Effector CD8-positive, alpha-beta T cell (primary cell): ENCODE data around the gene PRICKLE2.
"Not testable (repeated sequence)": the region's sequence is repeated elsewhere in the genome, so short reads cannot be mapped to it uniquely, and the experiment has no call there.

Experiments
- DNase-seq: peaks from one replicate; lab custom pipeline; 2025; lab: John Stamatoyannopoulos, UW

Gene PRICKLE2

DNA sequence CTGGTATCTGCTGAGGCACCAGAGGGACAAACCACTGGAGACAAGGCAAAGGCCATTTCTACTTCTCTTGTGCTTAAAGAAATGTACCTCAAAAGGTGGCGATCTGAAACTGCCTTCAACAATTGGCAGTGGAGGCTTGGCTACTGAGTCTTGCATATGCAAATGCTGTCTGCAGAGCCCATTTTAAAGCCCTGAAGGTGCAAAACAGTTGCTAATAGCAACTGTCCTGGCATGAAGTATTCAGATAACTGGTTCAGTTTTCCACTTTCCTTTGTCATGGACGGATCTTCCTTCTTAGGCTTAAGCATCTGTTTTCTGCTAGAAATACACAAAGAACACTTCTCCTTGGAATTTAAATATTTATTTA is 130.6 kb downstream of the PRICKLE2 start:
- no peak for DNase-seq

DNA sequence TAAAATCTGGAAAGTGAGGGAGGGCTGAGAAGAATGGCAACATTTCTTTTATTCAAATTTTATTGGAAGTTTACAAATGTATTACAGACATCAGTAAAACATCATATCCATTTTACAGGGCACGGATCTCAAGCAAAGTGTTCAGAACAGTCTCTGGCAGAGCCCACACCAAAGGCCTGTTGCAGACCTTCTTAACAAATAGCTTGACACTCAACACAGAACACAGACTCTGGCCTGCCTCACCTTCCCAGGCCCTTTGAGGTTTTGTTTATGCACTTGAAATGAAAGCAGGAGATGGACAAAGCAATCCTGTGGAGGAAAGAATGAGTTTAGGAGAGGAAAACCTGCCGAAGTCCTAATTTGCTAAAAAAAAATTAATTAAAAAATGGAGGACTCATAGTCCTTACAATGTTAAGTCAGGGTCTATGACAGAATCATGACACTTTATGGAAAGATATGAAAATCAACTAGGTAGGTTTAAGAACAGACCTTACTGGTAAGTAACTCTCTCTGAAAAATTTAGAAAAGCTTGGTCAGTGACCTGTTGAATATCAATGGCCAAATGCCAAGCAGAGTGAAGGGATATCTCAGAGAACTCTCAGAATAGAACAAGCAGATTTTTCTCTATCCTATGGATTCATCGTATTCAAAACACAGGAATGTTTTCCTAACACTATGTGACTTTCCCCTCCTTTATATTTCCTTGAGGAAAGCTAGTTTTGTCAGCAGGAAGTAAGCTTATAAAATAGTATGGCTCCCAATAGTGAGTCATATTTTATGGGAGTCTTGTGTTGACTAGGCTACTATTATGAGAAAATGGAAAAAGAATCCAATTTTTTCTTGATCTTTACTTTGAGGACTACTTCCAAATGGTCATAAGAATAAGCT is 131.2 kb downstream of the PRICKLE2 start:
- DNase-seq: no peak

DNA sequence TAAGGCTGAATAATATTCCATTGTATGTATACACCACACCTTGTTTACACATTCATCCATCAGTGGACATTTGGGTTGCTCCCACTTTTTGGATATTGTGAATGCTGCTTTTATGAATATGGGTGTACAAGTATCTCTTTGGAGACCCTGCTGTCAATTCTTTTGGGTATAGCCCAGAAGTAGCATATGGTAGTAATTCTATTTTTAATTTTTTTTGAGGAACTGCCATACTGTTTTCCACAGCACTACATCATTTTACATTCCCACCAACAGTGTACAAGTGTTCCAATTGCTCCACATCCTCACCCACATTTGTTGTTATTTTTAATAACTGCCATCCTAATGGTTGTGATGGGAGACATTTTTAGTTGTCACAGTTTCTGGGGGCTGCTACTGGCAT is 132.1 kb downstream of the PRICKLE2 start:
- no peak for DNase-seq

- DNase-seq: no peak
Observed at GRCh38 chr3:64091501-64091900, 133.8 kb downstream of the PRICKLE2 start.

- not testable (repeated sequence) for DNase-seq
Observed at GRCh38 chr3:64089386-64089785, 135.9 kb downstream of the PRICKLE2 start.

- DNase-seq: no peak
Observed at GRCh38 chr3:64088408-64089205, 136.7 kb downstream of the PRICKLE2 start.

- DNase-seq: no peak
Observed at GRCh38 chr3:64086479-64087252, 138.6 kb downstream of the PRICKLE2 start.

DNA sequence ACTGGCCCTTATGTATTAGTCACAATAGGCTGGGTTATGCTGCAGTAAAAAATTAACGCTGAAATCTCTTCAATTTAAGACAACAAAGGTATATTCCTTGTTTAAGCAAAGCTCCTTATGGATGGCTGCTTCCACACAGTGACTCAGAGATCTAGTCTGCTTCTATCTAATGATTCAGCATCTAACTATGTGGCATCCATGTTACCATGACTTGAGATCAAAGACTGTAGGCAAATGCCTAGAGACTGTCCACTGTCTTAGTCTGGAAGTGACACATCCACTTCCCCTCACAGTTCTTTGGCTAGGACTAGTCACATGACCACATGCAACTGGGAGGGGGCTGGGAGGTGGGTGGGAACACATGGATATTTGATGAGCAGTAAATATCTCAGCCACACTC is 140.6 kb downstream of the PRICKLE2 start:
- DNase-seq: no peak

- DNase-seq: no peak
Observed at GRCh38 chr3:64083575-64083974, 141.7 kb downstream of the PRICKLE2 start.

- DNase-seq: no peak
Observed at GRCh38 chr3:64082961-64083541, 142.2 kb downstream of the PRICKLE2 start.

DNA sequence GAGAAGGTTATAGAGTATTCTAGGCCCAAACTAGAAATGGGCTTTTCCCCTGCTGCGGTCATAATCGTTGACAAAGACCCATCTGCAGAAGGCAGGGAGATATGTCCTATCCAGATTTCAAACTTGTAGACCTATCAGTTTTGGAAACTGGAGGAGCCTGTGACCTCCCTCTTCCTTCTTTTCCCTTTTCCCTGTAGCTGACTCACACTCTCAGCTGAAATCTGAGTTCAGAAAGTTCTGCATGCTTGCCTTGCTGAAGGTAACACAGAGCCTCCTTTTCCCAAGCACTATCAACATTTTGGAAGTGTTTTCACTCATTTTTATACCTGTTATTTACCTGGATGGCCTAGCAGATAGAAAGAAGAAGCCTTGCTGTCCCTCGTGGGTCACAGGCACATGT is 142.9 kb downstream of the PRICKLE2 start:
- DNase-seq: no peak

DNA sequence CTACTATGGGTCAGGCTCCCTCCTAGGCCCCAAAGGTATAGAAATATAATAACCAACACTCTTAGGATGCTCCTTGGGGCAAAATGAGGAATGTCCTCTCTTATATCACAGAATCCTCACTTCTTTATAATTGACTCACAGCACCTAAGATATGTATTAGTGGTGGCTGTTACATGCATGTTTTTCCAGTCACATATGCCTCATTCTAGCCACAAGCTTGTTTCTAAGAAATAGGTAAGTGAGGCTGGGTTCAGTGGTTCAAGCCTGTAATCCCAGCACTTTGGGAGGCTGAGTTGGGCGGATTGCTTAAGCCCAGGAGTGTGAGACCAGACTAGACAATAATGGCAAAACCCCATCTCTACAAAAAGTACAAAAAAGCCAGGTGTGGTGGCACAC is 144.0 kb downstream of the PRICKLE2 start:
- no peak for DNase-seq

DNA sequence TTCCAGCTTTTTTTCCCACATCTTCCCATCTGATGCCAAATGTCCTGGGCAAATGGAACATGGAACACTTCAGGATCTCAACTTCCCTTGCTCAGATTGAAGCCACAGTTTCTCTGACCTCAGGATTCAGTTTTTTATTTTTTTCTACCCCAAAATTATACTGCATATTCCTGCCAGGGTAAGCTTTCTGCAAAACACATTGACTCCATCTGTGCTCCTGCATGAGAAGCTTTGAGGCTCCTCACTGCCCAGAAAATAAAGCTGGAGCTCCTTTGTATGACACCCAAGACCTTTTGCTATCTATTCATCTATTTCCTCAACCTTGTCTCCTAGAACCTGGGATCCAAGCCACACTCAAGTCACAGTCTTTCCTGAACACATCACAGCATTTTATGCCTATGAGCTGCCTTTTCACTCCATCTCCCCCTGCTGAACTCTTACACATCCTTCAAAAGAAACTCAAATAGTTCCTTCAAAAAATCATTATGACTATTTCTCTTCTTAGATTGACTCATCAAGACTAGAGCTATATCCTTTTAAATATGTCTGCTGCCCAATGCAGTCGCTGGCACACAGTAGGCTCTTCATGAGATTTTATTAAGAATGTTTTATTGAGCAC is 144.5 kb downstream of the PRICKLE2 start:
- DNase-seq: no peak

DNA sequence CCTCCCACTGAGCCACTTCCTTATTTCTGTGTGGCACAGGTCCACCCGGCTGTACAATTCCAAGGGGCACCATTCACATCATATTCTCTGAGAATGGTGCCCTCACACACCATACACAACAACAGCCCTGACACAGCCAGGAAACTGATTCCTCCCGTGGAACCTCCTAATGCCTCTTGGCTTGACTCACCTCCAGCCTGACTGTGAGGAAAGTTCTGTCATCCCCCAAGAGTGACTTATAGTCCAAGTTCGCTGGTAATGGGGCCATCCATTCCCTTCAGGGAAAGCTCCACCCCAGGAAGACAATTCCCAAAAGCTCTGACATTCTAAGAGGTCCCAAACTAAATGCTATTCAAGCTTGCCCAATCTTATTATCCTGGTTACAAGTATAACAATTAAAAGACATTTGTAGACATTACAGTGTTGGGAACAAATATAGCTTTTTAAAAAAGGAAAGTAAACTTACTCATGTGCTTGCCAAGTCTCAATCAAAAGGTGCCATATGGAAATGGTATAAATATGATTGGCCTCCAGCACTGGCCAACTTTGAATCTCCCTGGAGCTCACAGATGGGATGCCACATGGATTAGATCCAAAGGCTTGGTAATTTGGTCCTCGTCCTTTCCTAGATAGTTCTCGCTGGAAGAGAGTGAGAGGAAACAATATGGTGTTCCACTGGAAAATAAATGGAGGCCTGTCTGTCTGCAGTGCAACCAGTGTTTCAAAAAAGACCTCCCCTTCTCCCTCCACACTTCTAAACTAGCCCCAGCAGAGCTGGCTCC is 145.7 kb downstream of the PRICKLE2 start:
- no peak for DNase-seq

DNA sequence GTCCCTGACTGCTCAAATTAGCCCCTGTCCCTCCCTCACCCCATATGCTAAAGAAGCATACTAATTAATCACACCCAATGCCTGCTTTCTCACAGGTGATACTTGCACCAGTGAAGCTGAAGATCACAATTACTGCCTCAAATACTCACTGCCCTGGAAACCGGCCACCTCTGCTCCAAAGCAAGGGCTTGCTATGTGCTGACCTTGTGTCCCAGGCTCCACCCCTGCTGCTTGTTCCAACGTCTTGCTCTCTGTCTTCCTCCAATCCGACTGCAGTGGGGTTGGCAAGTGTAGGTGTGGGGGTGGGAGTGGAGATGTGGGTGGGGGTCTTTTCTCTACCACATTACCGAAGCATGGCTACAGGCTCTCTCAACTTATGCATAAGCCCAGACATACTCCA is 146.3 kb downstream of the PRICKLE2 start:
- DNase-seq: no peak

GRCh38 chr3:64074895-64075679 is 150.2 kb downstream of the PRICKLE2 start:
- no peak for DNase-seq

DNA sequence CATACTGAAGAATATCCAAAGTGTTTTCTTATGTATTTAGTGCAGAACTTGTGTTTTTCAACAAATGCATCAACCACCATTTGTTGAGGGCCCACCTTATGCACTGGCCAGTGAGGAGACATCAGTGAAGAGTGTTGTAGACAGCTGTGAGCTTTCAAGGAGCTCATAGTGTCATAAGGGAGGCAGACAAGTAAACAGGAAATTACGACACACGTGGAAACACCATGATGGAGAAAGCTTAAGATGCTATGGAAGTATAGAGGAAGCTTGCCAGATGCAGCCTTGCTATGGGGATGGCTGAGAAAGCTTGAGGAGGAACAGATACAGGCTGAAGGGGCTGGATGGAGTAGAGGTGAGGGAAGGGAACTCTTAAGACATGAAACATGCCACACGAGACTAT is 151.2 kb downstream of the PRICKLE2 start:
- no peak for DNase-seq

- no peak for DNase-seq
Observed at GRCh38 chr3:64073158-64073761, 152.0 kb downstream of the PRICKLE2 start.

DNA sequence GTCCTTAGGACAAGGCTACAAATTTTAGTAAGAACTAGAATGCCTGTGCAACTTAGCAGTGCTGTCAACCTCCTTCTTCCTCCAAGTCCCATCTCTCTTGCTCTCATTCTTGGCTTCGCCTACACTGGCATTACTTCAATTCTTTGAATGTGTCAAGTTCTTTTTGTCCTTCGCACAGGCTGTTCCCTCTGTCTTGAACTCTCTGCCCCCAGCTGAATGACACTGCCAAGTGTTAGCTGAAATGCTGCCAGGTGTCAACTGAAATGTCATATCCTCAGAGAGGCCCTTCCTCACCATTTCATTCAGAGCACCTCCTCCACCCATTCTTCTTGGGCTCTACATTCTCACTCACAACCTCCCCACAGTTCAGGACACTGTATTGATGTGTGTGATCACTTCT is 153.1 kb downstream of the PRICKLE2 start:
- no peak for DNase-seq

DNA sequence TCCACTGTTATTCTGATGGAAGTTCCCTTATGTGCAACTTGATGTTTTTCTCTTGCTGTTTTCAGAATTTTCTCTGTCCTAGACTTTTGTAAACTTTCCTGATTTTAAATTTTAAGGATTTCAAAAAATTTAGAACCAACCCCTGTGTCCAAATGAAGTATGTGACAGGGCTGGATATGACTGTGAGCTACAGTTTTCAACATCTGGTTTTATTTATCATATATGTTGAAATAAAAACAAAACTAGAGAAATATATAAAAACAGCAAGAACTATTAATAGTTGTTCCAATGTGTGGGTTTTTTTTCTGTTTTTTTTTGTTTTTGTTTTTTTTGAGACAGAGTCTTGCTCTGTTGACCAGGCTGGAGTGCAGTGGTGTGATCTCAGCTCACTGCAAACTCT is 154.6 kb downstream of the PRICKLE2 start:
- no peak for DNase-seq
